PC-3 (cell line): ENCODE measurements around the gene USH2A.

Experiments used
- CTCF ChIP-seq: fragments of 300-600 bp; sonication (generic); conservative IDR thresholded peaks from 2 replicates; pipeline ENCODE4 v1.5.1; 2017; ENCODE audit warnings: antibody characterized with exemption, low read depth, mild to moderate bottlenecking, low read length
- EZH2phosphoT487 ChIP-seq: fragments of 300-600 bp; sonication (generic); IDR thresholded peaks from 2 replicates; pipeline ENCODE4 v1.6.1; 2018; ENCODE audit warnings: mild to moderate bottlenecking, antibody characterized with exemption, low read length, borderline replicate concordance

- TF ChIP-seq EZH2phosphoT487 (no peak), CTCF (no peak)
Observed at GRCh38 chr1:215765833-215766232, 657.4 kb downstream of the USH2A start.
